GM12864 (cell line): ENCODE data around the gene CCNYL1.

Experiments
- DNase-seq: peaks from one replicate; pipeline ENCODE4 v3.0.0-alpha.2; 2011; ENCODE audit warnings: low read depth
- H3K4me3 ChIP-seq: 2 replicates; pipeline ENCODE4 v1.5.1; 2011; ENCODE audit warnings: mild to moderate bottlenecking, low read depth, low read length, control low read depth
- TF ChIP-seq, protein P1 (sequence below): IDR thresholded peaks from 2 replicates; pipeline ENCODE4 v1.5.1; 2011; ENCODE audit warnings: low read depth, mild to moderate bottlenecking, moderate library complexity, low read length, control low read depth, inconsistent platforms; ENCODE audit errors: missing control alignments

Gene CCNYL1

DNA sequence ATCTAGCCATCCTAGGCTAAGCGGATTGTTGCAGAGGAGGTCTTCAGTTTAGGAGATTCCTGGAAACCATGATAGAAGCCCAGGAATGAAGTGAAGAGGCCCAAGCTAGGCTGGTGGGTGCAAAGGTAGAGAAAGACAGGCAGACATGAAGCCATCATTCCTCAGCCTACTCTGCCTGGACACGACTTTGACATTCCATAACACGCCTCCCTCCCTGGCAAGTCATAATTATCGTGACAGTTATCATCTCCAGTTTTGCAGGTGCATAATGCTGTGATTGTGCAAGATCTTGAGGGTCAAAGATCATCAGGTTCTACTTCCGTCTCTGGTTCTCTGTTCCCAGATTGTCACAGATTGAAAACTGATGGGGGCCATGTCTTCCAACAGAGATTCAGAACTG is 73.5 kb downstream of the CCNYL1 start:
- no peak for DNase-seq
- no peak overlapping the region for H3K4me3 ChIP-seq
- TF ChIP-seq, protein P1, sequence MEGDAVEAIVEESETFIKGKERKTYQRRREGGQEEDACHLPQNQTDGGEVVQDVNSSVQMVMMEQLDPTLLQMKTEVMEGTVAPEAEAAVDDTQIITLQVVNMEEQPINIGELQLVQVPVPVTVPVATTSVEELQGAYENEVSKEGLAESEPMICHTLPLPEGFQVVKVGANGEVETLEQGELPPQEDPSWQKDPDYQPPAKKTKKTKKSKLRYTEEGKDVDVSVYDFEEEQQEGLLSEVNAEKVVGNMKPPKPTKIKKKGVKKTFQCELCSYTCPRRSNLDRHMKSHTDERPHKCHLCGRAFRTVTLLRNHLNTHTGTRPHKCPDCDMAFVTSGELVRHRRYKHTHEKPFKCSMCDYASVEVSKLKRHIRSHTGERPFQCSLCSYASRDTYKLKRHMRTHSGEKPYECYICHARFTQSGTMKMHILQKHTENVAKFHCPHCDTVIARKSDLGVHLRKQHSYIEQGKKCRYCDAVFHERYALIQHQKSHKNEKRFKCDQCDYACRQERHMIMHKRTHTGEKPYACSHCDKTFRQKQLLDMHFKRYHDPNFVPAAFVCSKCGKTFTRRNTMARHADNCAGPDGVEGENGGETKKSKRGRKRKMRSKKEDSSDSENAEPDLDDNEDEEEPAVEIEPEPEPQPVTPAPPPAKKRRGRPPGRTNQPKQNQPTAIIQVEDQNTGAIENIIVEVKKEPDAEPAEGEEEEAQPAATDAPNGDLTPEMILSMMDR = no peak

GRCh38 chr2:207787017-207787416 is 75.6 kb downstream of the CCNYL1 start:
- H3K4me3 ChIP-seq = no peak overlapping the region
- TF ChIP-seq, protein P1 = no peak
- DNase-seq = no peak

DNA sequence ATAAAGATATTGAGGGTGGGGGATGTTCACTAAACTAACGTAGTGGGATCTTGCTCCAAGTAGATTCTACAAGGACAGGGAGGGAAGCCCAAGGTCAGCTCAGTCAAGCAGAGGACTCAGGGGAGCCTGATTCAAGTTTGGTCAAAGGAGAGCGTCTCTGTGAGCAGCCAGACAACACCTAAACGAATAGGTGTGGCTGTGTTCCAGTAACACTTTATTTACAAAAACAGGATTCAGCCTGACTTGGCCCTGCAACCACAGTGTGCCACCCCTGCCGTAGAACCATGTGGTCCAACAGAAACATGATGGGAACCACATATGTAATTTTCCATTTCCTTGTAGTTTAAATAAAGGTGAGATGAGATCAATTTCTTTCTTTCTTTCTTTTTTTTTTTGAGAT is 76.4 kb downstream of the CCNYL1 start:
- no peak overlapping the region for H3K4me3 ChIP-seq
- DNase-seq = no peak
- TF ChIP-seq, protein P1 = no peak

GRCh38 chr2:207790898-207791297 is 79.5 kb downstream of the CCNYL1 start:
- TF ChIP-seq, protein P1 = no peak
- DNase-seq = no peak
- H3K4me3 ChIP-seq = no peak overlapping the region

GRCh38 chr2:207791579-207792243 is 80.3 kb downstream of the CCNYL1 start:
- DNase-seq = no peak
- H3K4me3 ChIP-seq = no peak overlapping the region
- TF ChIP-seq, protein P1 = no peak

DNA sequence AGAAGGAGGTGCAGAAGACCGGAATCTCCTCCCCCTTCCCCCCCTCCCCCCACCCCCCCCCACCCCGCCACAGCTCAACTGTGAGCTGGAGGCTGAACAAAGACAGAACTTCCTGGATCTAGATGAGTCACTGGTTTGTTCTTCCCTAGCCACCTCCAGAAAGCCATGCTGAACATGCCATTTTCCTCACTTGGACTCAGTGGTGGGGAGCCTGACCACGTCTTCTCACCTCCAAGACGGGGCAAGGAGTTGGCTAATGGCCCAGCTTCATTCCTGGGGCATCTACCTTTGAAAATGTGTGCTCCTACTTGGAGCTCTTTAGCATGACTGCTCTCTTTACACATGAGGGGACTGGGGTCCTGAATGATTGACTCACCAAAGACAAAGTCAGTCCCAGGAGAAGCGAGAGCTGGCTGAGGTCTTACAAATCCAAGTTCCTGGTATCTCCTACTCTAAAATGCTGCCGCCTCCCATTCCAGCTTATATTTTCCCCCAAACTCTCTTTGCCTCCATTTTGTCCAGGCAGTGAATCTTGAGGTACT is 80.9 kb downstream of the CCNYL1 start:
- no peak for DNase-seq
- TF ChIP-seq, protein P1 = no peak
- H3K4me3 ChIP-seq = no peak overlapping the region
